GM19351 (cell line): ENCODE data around the gene PPCDC.
A peak's percentile ranks its signal among the peaks of the same experiment; 100 is the strongest.
"Not testable (repeated sequence)": the region's sequence is repeated elsewhere in the genome, so short reads cannot be mapped to it uniquely, and the experiment has no call there.

Experiments used
- ATAC-seq: cut with Tn5 transposase; IDR thresholded peaks from one replicate; pipeline ENCODE4 v1.9.1; 2021; ENCODE audit warnings: mild to moderate bottlenecking, moderate library complexity; ENCODE audit not compliant: unreplicated experiment

PPCDC gene

GRCh38 chr15:75065851-75066509, 42.6 kb downstream of the PPCDC start:
- no peak for ATAC-seq

DNA sequence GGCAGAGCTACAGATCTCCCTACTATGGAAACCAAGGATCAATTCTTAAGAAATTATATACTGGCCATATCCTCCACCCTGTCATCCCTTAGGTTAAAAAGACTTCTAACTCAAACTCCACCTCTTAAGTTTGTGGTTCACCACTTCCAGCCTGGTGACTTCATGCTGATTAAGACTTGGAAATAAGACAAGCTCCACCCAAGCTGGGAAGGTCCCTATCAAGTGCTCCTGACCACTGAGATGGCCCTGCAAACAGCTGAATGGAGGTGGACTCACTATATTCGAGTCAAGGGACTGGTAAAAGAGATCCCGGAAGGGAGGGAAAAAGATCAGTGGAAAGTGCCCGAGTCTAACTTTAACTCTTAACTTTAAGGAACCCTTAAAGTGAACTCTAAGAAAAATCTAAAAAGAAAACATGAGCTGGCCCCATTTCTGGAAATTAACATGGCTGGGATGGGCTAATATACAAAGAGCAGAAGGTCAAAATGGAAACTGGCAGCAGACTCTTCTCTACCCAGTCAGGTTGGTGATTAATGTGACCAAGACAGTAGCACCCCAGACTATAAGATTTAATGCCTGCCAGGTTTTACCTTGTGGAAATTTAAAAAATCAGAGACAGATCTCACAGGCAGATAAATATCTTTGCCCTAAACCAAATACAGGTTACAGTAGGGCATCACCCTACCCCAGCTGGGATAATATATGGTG, 43.9 kb downstream of the PPCDC start:
- no peak for ATAC-seq

GRCh38 chr15:75068748-75069147, 45.4 kb downstream of the PPCDC start:
- no peak for ATAC-seq

- peak; percentile 86 for ATAC-seq
Observed at GRCh38 chr15:75069301-75069925, 46.0 kb downstream of the PPCDC start.

DNA sequence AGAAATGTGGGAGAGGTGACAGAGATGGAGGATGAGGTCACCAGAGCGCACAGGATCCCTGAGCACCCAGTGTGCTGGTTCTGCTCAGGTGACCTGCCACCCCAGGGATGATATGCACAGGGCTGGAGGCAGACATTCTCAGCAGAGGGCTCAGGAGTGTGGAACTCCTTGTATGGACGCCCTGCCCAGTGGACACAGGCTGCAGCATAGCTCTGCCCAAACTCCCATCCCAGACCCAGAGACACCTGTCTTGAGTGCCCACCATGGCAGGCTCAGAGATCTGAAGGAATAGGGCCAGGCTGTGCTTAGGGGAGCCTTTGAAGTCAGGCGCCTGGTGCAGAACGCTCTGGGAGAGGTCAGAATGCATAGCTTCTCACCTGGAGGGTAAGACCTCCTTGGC, 47.3 kb downstream of the PPCDC start:
- no peak for ATAC-seq

GRCh38 chr15:75073197-75073596, 49.8 kb downstream of the PPCDC start:
- no peak for ATAC-seq

DNA sequence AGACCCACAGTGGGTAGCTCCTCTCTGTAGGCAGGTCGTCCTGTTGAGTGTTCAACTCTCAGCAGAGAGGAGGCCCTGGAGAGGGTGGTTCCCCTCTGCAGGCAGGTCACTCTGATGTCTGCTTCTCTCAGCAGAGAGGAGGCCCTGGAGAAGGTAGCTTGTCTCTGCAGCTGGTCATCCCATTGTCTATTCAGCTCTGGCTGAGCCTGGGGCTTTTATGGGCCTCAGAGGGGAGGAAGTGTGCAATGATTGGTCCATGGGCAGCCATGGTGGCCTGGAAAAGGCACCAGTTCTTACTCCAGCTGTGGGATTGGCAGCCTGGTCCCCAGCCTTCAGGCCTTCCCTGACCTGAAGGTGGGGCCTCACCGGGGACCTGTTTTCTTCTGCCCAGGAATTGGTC, 52.9 kb downstream of the PPCDC start:
- ATAC-seq, result no peak

GRCh38 chr15:75077551-75077961, 54.2 kb downstream of the PPCDC start:
- not testable (repeated sequence) for ATAC-seq

DNA sequence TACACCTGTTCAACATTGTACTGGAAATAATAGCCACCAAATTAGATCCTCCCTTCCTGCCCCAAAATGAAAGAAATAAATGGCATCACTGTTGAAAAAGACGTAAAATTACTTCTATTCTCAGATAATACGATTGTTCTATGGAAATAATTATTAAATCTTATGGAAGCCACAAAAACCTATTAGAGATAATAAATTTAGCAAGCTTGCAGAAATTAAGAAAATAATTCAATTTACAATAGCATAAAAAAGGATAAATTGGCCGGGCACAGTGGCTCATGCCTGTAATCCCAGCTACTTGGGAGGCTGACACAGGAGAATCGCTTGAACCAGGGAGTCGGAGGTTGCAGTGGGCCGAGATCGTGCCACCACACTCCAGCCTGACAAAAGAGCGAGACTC, 57.8 kb downstream of the PPCDC start:
- no peak for ATAC-seq

DNA sequence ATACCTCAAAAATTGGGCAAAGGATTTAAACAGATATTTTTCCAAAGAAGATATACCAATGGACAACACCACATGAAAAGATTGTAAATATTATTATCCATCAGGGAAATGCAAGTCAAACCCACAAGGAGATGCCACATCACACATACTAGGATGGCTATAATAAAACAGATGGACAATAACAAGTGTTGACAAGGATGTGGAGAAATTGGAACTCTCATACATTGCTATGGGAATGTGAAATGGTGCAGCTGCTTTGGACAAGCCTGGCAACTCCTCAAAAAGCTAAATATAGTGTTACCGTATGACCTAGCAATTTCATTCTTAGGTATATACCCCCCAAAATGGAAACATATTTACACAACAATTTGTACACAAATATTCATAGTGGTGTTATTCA, 59.3 kb downstream of the PPCDC start:
- no peak for ATAC-seq

DNA sequence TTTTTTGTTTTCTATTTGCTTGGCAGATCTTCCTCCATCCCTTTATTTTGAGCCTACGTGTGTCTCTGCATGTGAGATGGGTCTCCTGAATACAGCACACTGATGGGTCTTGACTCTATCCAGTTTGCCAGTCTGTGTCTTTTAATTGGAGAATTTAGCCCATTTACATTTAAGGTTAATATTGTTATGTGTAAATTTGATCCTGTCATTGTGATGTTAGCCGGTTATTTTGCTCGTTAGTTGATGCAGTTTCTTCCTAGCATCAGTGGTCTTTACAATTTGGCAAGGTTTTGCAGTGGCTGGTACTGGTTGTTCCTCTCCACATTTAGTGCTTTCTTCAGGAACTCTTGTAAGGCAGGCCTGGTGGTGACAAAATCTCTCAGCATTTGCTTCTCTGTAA, 62.3 kb downstream of the PPCDC start:
- not testable (repeated sequence) for ATAC-seq

GRCh38 chr15:75089456-75090387, 66.3 kb downstream of the PPCDC start:
- ATAC-seq, result no peak

DNA sequence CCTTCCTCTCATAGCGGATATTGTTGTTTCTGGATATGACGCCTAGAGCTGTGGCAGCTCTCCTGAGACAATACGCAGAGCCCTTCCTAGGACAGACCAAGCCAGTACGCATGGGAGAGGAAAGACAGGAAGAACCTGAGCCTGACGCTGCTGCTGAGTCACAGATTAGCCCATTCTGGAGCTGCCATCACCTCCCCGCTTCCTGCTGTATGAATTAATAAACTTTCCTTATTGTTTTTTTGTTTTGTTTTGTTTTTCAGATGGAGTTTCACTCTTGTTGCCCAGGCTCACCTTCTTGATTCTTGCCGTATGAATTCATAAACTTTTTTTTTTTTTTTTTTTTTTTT, 67.0 kb downstream of the PPCDC start:
- no peak for ATAC-seq

DNA sequence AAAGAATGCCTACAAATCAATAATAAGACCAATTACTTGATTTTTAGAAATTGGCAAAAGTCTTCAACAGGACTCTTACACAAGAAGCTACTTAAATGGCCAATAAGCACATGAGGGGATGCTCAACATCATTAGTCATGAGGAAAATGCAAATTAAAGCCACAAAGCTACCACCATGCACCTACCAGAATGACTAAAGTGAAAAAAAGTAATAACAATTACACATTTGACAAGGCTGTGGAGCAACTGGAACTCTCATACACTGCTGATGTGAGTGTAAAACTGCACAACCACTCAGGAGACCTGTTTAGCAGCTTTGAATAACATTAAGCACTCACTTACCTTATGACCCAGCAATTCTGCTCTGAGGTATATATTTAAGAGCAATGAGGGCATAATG, 68.4 kb downstream of the PPCDC start:
- ATAC-seq, result no peak

- ATAC-seq, result peak; percentile 36
Observed at GRCh38 chr15:75094961-75095478, 71.6 kb downstream of the PPCDC start.

DNA sequence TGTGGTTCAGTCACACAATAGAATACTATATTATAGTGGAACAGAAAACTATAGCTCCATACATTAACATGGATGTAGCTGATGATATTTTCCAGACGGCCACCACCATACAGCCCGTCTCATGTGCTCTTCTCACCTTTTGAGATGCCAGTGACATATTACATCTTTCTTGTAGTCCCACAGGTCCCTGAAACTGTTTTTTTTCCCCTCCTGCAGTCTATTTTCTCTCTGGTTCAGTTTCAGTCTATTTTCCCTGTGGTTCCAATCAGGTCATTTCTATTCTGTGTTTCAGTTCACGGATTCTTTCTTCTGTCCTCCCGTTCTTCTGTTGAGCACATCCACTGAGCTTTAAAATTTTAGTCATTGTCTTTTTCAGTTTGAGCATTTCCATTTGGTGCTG, 72.2 kb downstream of the PPCDC start:
- peak; percentile 49 for ATAC-seq

DNA sequence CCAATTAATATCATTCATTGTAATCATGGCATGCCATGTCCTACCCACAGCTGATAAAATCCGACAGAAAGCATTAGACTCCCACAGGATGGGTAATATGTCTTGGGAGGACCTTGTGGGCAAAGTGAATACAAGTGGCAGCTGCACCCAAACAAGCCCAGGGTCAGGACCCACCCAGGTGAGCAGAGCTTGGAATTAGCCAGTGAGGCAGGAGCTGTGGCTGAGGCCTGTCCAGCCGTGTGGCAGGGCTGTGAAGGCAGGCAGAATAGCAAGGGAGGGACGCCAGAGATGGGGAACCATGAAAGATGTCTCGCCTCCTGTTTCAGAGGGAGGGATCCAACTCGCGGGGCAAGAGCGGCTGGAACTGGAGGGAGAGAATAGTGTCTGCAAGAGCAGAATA, 74.5 kb downstream of the PPCDC start:
- no peak for ATAC-seq

- ATAC-seq, result no peak
Observed at GRCh38 chr15:75098404-75098803, 75.0 kb downstream of the PPCDC start.
